NCI-H526 treated with DMSO at 0.1 percent for 48 hours (cell line): Measurements from ENCODE around the gene COL17A1.

Experiments
- DNase-seq: peaks from one replicate; lab custom pipeline; 2025; lab: John Stamatoyannopoulos, UW

The COL17A1 gene

GRCh38 chr10:104085801-104086400 is at the start of gene COL17A1:
Gene COL17A1, minus strand, starts transcription at chr10:104085880. Its CDS starts 5,207 bp downstream, at chr10:104080673.
- DNase-seq = no peak

GRCh38 chr10:104130041-104130440 is 44.4 kb upstream of the COL17A1 start:
- DNase-seq = no peak

- no peak for DNase-seq
Measured at GRCh38 chr10:104128214-104128613, 42.5 kb upstream of the COL17A1 start.

GRCh38 chr10:104127411-104127810 is 41.7 kb upstream of the COL17A1 start:
- DNase-seq = no peak

- no peak for DNase-seq
Measured at GRCh38 chr10:104123397-104123796, 37.7 kb upstream of the COL17A1 start.

GRCh38 chr10:104122225-104123107 is 36.8 kb upstream of the COL17A1 start:
- no peak for DNase-seq

GRCh38 chr10:104121485-104122224 is 36.0 kb upstream of the COL17A1 start, which contains the start of gene SFR1:
Gene SFR1, plus strand, starts transcription at chr10:104122171. Its CDS starts 13 bp downstream, at chr10:104122184.
- DNase-seq = peak; percentile 93

- no peak for DNase-seq
Measured at GRCh38 chr10:104120903-104121484, 35.3 kb upstream of the COL17A1 start.

- no peak for DNase-seq
Measured at GRCh38 chr10:104120512-104120902, 34.8 kb upstream of the COL17A1 start.

- peak; percentile 10 for DNase-seq
Measured at GRCh38 chr10:104119996-104120395, 34.3 kb upstream of the COL17A1 start.

- DNase-seq = no peak
Measured at GRCh38 chr10:104117839-104118323, 32.2 kb upstream of the COL17A1 start.

- DNase-seq = no peak
Measured at GRCh38 chr10:104113376-104113956, 27.8 kb upstream of the COL17A1 start.

- DNase-seq = no peak
Measured at GRCh38 chr10:104109908-104110662, 24.4 kb upstream of the COL17A1 start.

GRCh38 chr10:104104926-104105325 is 19.2 kb upstream of the COL17A1 start:
- DNase-seq = no peak

GRCh38 chr10:104104418-104104817 is 18.7 kb upstream of the COL17A1 start:
- no peak for DNase-seq

GRCh38 chr10:104103956-104104355 is 18.3 kb upstream of the COL17A1 start:
- DNase-seq = no peak

GRCh38 chr10:104101902-104102301 is 16.2 kb upstream of the COL17A1 start:
- DNase-seq = no peak

- no peak for DNase-seq
Measured at GRCh38 chr10:104100795-104101194, 15.1 kb upstream of the COL17A1 start.

GRCh38 chr10:104099941-104100340 is 14.3 kb upstream of the COL17A1 start:
- DNase-seq = no peak

- DNase-seq = no peak
Measured at GRCh38 chr10:104099269-104099668, 13.6 kb upstream of the COL17A1 start.
